AG08396 (cell line): Measurements from ENCODE around the gene CCSER1.
"Not testable (repeated sequence)": the region's sequence is repeated elsewhere in the genome, so short reads cannot be mapped to it uniquely, and the experiment has no call there.

Experiments used
- DNase-seq: peaks from one replicate; pipeline ENCODE4 v3.0.0; 2012; ENCODE audit warnings: low spot score, mixed read lengths

Gene CCSER1

DNA sequence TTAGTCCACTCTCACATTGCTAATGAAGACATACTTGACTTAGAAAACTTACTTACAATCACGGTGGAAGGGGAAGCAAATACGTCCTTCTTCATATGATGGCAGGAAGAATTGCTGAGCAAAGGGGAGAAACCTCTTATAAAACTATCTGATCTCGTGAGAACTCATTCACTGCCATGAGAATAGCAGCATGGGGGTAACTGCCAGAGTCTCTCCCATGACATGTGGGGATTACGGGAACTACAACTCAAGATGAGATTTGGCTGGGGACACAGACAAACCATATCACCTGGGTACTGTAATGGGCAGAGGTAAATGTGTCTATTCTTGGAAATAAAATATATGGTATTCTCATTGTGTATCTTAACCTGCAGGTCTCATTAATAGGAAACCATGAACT lies 1464.9 kb downstream of the CCSER1 start:
- DNase-seq, result no peak

DNA sequence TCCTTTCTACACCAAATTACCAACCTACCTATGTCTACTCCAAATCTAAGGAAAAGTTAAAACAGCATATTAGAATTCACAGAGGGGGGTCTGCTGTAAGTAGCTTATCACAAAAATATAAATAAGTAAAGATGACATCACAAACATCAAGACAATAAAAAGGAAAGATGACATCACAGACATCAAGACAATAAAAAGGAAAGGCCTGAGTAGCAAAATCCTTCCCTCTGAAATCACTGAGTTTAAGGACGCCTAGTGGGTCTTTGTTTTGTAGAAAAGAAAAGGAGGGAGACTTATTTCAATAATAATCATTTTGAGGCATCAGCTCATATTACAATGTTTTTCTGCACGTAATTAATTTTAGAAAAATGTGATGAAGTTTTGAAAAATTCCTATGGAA lies 1469.5 kb downstream of the CCSER1 start:
- no peak for DNase-seq

- no peak for DNase-seq
Measured at GRCh38 chr4:91598696-91599095, 1471.5 kb downstream of the CCSER1 start.

DNA sequence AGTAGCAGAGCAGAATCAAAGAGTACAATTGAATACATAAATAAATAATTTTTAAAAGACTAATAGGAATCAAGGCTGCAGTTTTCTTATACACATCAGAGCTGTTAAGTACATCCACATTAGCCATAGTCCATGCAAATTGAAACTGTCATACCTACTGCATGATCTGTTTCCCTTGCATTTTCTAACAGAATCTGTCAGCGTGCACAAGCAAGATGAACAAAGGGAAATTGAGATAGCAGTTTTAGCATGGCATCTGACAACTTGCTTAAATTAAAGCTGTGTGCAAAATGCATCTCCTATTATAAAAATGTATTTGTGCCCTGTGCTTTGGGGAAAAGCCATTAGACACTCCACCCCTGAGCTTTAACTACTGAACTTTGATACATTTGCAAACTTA lies 1473.1 kb downstream of the CCSER1 start:
- DNase-seq, result no peak

- no peak for DNase-seq
Measured at GRCh38 chr4:91601401-91601800, 1474.2 kb downstream of the CCSER1 start.

DNA sequence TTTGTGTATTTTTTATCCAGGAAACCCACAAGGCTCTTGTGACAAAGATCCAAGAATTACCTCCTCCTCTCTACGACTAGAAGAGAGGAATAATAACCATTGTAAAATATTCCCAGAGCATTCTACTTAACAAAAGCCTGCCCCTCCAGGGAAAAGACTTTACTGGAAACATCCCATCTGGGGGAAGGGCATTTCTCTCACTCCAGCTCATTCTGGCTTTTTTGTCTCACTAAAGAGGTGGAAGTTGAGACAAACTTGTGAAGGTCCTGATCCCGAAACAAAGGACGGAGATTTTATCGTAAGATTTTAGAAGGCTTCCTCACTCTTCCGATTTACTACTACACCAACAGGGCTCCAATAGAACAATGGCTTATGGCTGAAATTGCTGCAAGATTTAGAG lies 1484.6 kb downstream of the CCSER1 start:
- DNase-seq, result no peak

GRCh38 chr4:91620952-91621351 lies 1493.8 kb downstream of the CCSER1 start:
- no peak for DNase-seq

DNA sequence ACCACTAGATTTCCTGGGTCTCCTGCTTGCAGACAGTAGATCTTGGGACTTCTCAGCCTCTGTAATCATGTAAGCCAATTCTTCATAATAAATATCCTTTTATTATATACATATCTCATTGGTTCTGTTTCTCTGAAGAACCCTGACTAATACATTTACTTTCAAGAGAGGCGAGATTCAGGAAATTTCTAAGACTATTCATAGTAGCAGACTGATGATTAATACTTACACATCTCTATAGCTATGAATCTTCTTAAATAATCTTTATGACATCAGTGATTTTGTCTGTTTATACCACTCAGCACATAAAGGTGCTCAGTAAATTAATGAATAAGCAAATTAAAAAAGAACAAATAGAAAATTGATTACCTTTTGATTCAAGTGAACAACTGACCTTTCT lies 1494.3 kb downstream of the CCSER1 start:
- no peak for DNase-seq

DNA sequence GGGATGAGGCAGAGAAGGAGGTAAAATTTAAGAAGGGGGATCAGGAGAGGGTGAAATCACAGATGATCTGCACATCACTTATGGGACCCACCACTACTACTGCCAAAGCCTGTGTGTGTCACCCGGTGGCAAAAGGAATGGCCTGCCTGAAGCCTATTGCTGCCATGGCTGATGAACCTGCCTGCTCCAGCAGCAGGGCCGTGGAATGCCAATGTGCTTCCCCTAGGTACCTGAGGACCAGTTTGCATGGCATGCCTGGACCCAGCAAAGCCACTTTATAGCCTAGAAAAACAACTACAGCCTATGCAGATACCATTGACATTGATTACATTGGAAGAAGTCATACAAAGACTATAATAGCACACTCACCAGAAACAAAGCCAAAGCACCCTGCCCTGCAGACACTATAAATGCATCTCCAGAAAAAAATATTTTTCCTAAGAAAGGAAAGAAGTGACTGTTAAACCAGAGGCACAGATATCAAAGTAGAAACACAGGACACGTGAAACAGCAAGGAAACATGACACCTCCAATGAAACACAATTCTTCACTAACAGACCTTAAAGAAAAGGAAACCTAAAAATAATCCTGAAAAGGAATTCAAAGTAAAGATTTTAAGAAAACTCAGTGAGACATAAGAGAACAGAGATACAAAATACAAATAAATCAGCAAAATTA lies 1495.9 kb downstream of the CCSER1 start:
- no peak for DNase-seq

- not testable (repeated sequence) for DNase-seq
Measured at GRCh38 chr4:91623603-91623967, 1496.4 kb downstream of the CCSER1 start.

- DNase-seq, result no peak
Measured at GRCh38 chr4:91630054-91630453, 1502.9 kb downstream of the CCSER1 start.

DNA sequence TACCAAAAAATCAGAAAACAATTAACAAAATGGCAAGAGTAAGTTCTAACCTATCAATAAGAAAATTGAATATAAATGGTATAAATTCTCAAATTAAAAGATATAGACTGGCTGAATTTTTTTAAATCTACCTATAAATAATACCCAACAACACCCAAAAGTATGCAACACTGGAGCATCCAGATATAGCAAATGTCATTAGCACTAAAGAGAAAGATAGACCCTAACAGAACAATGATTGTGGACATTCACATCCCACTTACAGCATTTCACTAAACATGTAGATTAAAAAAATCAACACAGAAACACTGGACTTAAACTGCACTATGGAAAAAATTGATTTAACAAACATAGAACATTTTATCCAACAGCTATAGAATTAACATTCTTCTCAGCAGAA lies 1503.6 kb downstream of the CCSER1 start:
- no peak for DNase-seq

- DNase-seq, result no peak
Measured at GRCh38 chr4:91631335-91631734, 1504.1 kb downstream of the CCSER1 start.

- no peak for DNase-seq
Measured at GRCh38 chr4:91636083-91636482, 1508.9 kb downstream of the CCSER1 start.
